Cardiac fibroblast (primary cell): Measurements from ENCODE around the gene STK40.

Source experiments
- DNase-seq, 2 donors: peaks; one replicate each; pipeline versions ENCODE4 v3.0.0 to v3.0.0-alpha.2; 2010; ENCODE audit warnings: low read depth in 2 of 2
- H3K4me3 ChIP-seq, 2 donors: replicated peaks in 1 of 2; 1 replicate in 1 of 2; 2 replicates in 1 of 2; pipeline ENCODE4 v1.5.1; 2011; ENCODE audit warnings: low read depth in 2 of 2, low read length in 2 of 2, mild to moderate bottlenecking in 2 of 2, moderate library complexity in 1 of 2
- TF ChIP-seq, protein P1 (sequence below): IDR thresholded peaks from one replicate; pipeline ENCODE4 v1.5.1; 2011; ENCODE audit warnings: low read depth, mild to moderate bottlenecking, low read length, inconsistent platforms

The STK40 gene

DNA sequence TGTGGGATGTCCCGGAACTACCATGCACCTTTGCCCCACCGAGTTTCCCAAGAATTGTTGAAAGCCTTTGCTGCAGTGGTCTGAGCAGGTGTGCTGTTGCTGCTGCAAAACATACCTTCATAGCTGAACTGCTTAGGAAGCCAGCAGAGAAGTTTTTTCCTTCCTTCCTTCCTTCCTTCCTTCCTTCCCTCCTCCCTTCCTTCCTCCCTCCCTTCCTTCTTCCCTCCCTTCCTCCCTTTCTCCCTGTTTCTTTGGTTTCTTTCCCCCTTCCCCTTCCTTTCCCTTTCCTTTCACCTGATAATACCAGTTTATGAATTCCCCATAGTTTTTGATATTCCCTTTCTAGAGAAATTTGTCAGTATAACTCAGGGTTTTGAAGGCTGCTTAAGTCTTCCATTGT is 90.3 kb downstream of the STK40 start:
- TF ChIP-seq, protein P1, sequence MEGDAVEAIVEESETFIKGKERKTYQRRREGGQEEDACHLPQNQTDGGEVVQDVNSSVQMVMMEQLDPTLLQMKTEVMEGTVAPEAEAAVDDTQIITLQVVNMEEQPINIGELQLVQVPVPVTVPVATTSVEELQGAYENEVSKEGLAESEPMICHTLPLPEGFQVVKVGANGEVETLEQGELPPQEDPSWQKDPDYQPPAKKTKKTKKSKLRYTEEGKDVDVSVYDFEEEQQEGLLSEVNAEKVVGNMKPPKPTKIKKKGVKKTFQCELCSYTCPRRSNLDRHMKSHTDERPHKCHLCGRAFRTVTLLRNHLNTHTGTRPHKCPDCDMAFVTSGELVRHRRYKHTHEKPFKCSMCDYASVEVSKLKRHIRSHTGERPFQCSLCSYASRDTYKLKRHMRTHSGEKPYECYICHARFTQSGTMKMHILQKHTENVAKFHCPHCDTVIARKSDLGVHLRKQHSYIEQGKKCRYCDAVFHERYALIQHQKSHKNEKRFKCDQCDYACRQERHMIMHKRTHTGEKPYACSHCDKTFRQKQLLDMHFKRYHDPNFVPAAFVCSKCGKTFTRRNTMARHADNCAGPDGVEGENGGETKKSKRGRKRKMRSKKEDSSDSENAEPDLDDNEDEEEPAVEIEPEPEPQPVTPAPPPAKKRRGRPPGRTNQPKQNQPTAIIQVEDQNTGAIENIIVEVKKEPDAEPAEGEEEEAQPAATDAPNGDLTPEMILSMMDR, result no peak
- DNase-seq, result no peak
- H3K4me3 ChIP-seq, result no peak overlapping the region
